HCT116 (cell line): ENCODE data around the gene ZP3.

Source experiments
- CBX3 ChIP-seq: IDR thresholded peaks from 2 replicates; pipeline ENCODE4 v1.6.1; 2012; ENCODE audit warnings: low read depth
- CEBPB ChIP-seq: IDR thresholded peaks from 2 replicates; pipeline ENCODE4 v1.6.1; 2012; ENCODE audit warnings: low read depth
- EZH2 ChIP-seq: fragments of 200-600 bp; sonication (generic); IDR thresholded peaks from 2 replicates; pipeline ENCODE4 v1.6.1; 2017; ENCODE audit warnings: antibody characterized with exemption, mixed run types
- FOSL1 ChIP-seq: IDR thresholded peaks from 2 replicates; pipeline ENCODE4 v1.6.1; 2012; ENCODE audit warnings: low read depth
- POLR2A ChIP-seq: IDR thresholded peaks from 2 replicates; pipeline ENCODE4 v1.7.0; 2011; ENCODE audit warnings: borderline replicate concordance; ENCODE audit not compliant: insufficient read depth, insufficient read length; ENCODE audit errors: extremely low read depth
- POLR2AphosphoS5 ChIP-seq: IDR thresholded peaks from 2 replicates; pipeline ENCODE4 v1.6.1; 2011; ENCODE audit warnings: mild to moderate bottlenecking, low read depth, low read length, moderate library complexity
- RAD21 ChIP-seq: IDR thresholded peaks from 2 replicates; pipeline ENCODE4 v1.6.1; 2012; ENCODE audit warnings: low read depth, mild to moderate bottlenecking
- SIN3A ChIP-seq: IDR thresholded peaks from 2 replicates; pipeline ENCODE4 v1.6.1; 2012; ENCODE audit warnings: low read depth
- SP1 ChIP-seq: IDR thresholded peaks from 2 replicates; pipeline ENCODE4 v1.6.1; 2012; ENCODE audit warnings: low read depth
- SRF ChIP-seq: IDR thresholded peaks from 2 replicates; pipeline ENCODE4 v1.6.1; 2012; ENCODE audit warnings: low read depth
- TCF7L2 ChIP-seq: IDR thresholded peaks from 2 replicates; pipeline ENCODE4 v1.7.0; 2011; ENCODE audit warnings: borderline replicate concordance, inconsistent platforms; ENCODE audit not compliant: insufficient read depth, insufficient read length; ENCODE audit errors: extremely low read depth
- YY1 ChIP-seq: IDR thresholded peaks from 2 replicates; pipeline ENCODE4 v1.6.1; 2011; ENCODE audit warnings: low read length, low read depth, moderate library complexity, mild to moderate bottlenecking; ENCODE audit not compliant: insufficient replicate concordance; ENCODE audit errors: extremely low read depth
- TF ChIP-seq, protein P1 (sequence below), 3 experiments: fragments of 200-600 bp in 1 of 3; sonication (generic) in 1 of 3; IDR thresholded peaks in 2 of 3; conservative IDR thresholded peaks in 1 of 3; 2 replicates each; pipeline ENCODE4 v1.5.1; 2012 to 2017; ENCODE audit warnings: low read depth in 2 of 3, low read length in 2 of 3, antibody characterized with exemption in 1 of 3, borderline replicate concordance in 1 of 3, control low read depth in 1 of 3, mild to moderate bottlenecking in 1 of 3, mixed read lengths in 1 of 3, mixed run types in 1 of 3, moderate library complexity in 1 of 3; ENCODE audit not compliant: insufficient read depth in 1 of 3
- TF ChIP-seq, protein P2 (sequence below): IDR thresholded peaks from 2 replicates; pipeline ENCODE4 v1.6.1; 2012

DNA sequence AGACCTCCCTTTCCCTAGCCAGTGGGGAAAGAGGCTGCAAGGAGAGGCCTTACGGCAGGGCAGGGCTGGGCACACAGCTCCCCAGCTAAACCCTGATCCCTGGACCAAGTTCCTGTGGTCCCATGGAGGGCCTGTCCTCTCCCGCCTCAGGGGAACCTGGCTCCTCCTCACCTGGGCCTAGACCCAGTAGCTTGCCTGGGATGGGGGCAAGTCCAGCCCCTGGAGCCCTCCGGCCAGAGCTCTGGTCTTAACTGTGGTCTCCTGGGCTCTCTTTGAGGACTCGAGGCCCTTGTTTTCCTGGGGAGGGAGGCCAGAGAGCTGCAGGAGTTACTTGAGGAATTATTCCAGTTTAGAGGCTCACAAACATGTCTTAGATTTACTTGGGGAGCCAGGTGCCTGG is 1.5 kb downstream of the ZP3 start:
- TF ChIP-seq, protein P1, sequence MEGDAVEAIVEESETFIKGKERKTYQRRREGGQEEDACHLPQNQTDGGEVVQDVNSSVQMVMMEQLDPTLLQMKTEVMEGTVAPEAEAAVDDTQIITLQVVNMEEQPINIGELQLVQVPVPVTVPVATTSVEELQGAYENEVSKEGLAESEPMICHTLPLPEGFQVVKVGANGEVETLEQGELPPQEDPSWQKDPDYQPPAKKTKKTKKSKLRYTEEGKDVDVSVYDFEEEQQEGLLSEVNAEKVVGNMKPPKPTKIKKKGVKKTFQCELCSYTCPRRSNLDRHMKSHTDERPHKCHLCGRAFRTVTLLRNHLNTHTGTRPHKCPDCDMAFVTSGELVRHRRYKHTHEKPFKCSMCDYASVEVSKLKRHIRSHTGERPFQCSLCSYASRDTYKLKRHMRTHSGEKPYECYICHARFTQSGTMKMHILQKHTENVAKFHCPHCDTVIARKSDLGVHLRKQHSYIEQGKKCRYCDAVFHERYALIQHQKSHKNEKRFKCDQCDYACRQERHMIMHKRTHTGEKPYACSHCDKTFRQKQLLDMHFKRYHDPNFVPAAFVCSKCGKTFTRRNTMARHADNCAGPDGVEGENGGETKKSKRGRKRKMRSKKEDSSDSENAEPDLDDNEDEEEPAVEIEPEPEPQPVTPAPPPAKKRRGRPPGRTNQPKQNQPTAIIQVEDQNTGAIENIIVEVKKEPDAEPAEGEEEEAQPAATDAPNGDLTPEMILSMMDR (IDR thresholded peaks at IDR 0.05 in 2 of 3, conservative IDR thresholded peaks at IDR 0.05 in 1 of 3; ENCODE audit: borderline replicate concordance in 1 of 3, insufficient read depth in 1 of 3, low read depth in 2 of 3, low read length in 2 of 3) = no peak
- TF ChIP-seq SIN3A = no peak
- TF ChIP-seq POLR2A = no peak
- no peak for TF ChIP-seq SRF
- TF ChIP-seq, protein P2, sequence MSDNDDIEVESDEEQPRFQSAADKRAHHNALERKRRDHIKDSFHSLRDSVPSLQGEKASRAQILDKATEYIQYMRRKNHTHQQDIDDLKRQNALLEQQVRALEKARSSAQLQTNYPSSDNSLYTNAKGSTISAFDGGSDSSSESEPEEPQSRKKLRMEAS = no peak
- TF ChIP-seq EZH2 = no peak
- TF ChIP-seq POLR2AphosphoS5 = no peak
- no peak for TF ChIP-seq RAD21
- TF ChIP-seq FOSL1 = no peak
- TF ChIP-seq YY1 = no peak
- no peak for TF ChIP-seq SP1
- no peak for TF ChIP-seq TCF7L2
- TF ChIP-seq CBX3 = no peak
- no peak for TF ChIP-seq CEBPB
